Measurements from ENCODE around the gene OSBPL8.

GRCh38 chr12:76573840-76574373 lies 14.3 kb upstream of the OSBPL8 start:
- TF ChIP-seq CTCF (IDR thresholded peaks at IDR 0.05) (no peak), POLR2A (IDR thresholded peaks at IDR 0.05) (no peak)

All from breast epithelium (tissue), 3 donors.